Measurements from ENCODE around the gene KIRREL3.

DNA sequence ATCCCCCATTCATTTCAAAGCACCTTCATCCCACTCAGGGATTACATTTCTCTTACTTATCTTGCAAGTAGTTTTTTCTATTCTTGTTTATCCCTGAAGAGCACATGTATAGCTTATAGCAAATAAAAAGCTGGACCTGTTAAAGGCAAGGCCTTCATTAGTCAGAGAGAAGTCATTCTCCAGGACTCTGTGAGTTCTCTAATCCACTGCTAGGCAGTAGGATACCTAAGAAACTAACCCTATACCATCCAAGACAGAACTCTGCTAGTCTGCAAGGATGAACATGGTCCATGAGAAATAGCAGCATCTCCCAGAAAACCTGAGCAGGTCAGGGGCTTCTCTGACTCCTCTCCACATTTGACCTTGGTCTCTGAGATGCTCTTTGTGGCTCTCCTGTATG lies 104.5 kb downstream of the KIRREL3 start:
- TF ChIP-seq, protein P1, sequence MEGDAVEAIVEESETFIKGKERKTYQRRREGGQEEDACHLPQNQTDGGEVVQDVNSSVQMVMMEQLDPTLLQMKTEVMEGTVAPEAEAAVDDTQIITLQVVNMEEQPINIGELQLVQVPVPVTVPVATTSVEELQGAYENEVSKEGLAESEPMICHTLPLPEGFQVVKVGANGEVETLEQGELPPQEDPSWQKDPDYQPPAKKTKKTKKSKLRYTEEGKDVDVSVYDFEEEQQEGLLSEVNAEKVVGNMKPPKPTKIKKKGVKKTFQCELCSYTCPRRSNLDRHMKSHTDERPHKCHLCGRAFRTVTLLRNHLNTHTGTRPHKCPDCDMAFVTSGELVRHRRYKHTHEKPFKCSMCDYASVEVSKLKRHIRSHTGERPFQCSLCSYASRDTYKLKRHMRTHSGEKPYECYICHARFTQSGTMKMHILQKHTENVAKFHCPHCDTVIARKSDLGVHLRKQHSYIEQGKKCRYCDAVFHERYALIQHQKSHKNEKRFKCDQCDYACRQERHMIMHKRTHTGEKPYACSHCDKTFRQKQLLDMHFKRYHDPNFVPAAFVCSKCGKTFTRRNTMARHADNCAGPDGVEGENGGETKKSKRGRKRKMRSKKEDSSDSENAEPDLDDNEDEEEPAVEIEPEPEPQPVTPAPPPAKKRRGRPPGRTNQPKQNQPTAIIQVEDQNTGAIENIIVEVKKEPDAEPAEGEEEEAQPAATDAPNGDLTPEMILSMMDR (optimal IDR thresholded peaks at IDR 0.05 in 1 of 3, IDR thresholded peaks at IDR 0.05 in 1 of 3, conservative IDR thresholded peaks at IDR 0.05 in 1 of 3; ENCODE audit: extremely low read depth in 1 of 3, insufficient read depth in 2 of 3, low read length in 3 of 3), result no peak
- TF ChIP-seq EZH2 (IDR thresholded peaks at IDR 0.05; ENCODE audit: low read length), result no peak
